MCF 10A (cell line): ENCODE results near the gene RASGEF1B. TPM values are rescaled to one million over a fixed set of nuclear protein-coding genes. Genes with fewer than 3 reads are reported as not detected.

ENCODE experiments used
- BruUV-seq: library from RNA; stranded (reverse); fragments of 400-500 nt; replicated peaks from 2 replicates; lab custom pipeline; 2021; lab: Mats Ljungman, UMichigan
- CTCF ChIA-PET: fragments of 300-600 bp; sonication (Branson Sonifier 250); formaldehyde crosslinking; extraction: SDS; loops from one replicate; lab custom pipeline; 2021; ENCODE audit warnings: antibody characterized with exemption, inconsistent platforms; lab: Yijun Ruan, JAX
- POLR2A ChIA-PET: fragments of 300-600, 350-650 bp; sonication (Branson Sonifier 250); formaldehyde crosslinking; extraction: SDS; loops from one replicate; lab custom pipeline; 2020; ENCODE audit warnings: antibody characterized with exemption, inconsistent platforms; lab: Yijun Ruan, JAX
- DNase-seq: peaks from one replicate; pipeline ENCODE4 v3.0.0-alpha.2; 2018; ENCODE audit not compliant: unreplicated experiment
- H3K27ac Mint-ChIP-seq: one replicate; pipeline ENCODE4 v1.8.0; 2022; ENCODE audit warnings: mild to moderate bottlenecking, low read depth, mixed read lengths; ENCODE audit not compliant: unreplicated experiment
- H3K27me3 Mint-ChIP-seq: one replicate; pipeline ENCODE4 v1.8.0; 2022; ENCODE audit warnings: mixed read lengths; ENCODE audit not compliant: insufficient read depth, unreplicated experiment
- H3K36me3 Mint-ChIP-seq: one replicate; pipeline ENCODE4 v1.8.0; 2022; ENCODE audit warnings: mild to moderate bottlenecking, moderate library complexity, mixed read lengths; ENCODE audit not compliant: insufficient read depth, unreplicated experiment
- H3K4me1 Mint-ChIP-seq: one replicate; pipeline ENCODE4 v1.8.0; 2022; ENCODE audit warnings: mixed read lengths; ENCODE audit not compliant: insufficient read depth, unreplicated experiment
- H3K4me3 Mint-ChIP-seq: one replicate; pipeline ENCODE4 v1.8.0; 2022; ENCODE audit warnings: mild to moderate bottlenecking, moderate library complexity, mixed read lengths; ENCODE audit not compliant: unreplicated experiment
- H3K9me3 Mint-ChIP-seq: one replicate; pipeline ENCODE4 v1.8.0; 2022; ENCODE audit warnings: mixed read lengths; ENCODE audit not compliant: unreplicated experiment
- CTCF ChIP-seq: fragments of 200-600 bp; IDR thresholded peaks from one replicate; pipeline ENCODE4 v1.8.0; 2022; ENCODE audit warnings: antibody characterized with exemption, mild to moderate bottlenecking; ENCODE audit not compliant: unreplicated experiment
- intact Hi-C: fragments of 100-400 bp; cut with micrococcal nuclease; formaldehyde crosslinking; loops from 2 replicates; pipeline ENCODE4 v1.14.1; 2022
- total RNA-seq: library from RNA; stranded (reverse); gene quantifications from 2 replicates; pipeline ENCODE4 v1.2.3, GENCODE V29; 2022

Gene RASGEF1B
- total RNA-seq, 1 experiment from 2014 or later = 5.4 TPM

- CTCF ChIA-PET = interaction anchor here (0.6 kb wide), 1 partner anchor 12 kb away, joined by 3 read pairs; no protein-coding TSS in a partner anchor
- H3K27ac Mint-ChIP-seq = no peak overlapping the region
- no peak for TF ChIP-seq CTCF
- POLR2A ChIA-PET = no interaction called here
- H3K9me3 Mint-ChIP-seq = no peaks in the 10 kb centered on the region
- intact Hi-C loops = no loop called here
- BruUV-seq = no TSS peak
- no peak for DNase-seq
- no peak overlapping the region for H3K4me3 Mint-ChIP-seq
- H3K4me1 Mint-ChIP-seq = no peaks in the 10 kb centered on the region
- H3K27me3 Mint-ChIP-seq = no peaks in the 10 kb centered on the region
- peaks cover 6% of the 10 kb centered on the region for H3K36me3 Mint-ChIP-seq
These were observed 26.9 kb upstream of the RASGEF1B start for GRCh38 chr4:81498551-81499099.

- BruUV-seq = no TSS peak
- no peak for TF ChIP-seq CTCF
- no peaks in the 10 kb centered on the region for H3K9me3 Mint-ChIP-seq
- CTCF ChIA-PET = interaction anchor here (0.6 kb wide), 1 partner anchor 13 kb away, joined by 3 read pairs; no protein-coding TSS in a partner anchor
- DNase-seq = no peak
- no peak overlapping the region for H3K27ac Mint-ChIP-seq
- no peaks in the 10 kb centered on the region for H3K27me3 Mint-ChIP-seq
- peaks cover 6% of the 10 kb centered on the region for H3K36me3 Mint-ChIP-seq
- no peaks in the 10 kb centered on the region for H3K4me1 Mint-ChIP-seq
- intact Hi-C loops = no loop called here
- H3K4me3 Mint-ChIP-seq = no peak overlapping the region
- POLR2A ChIA-PET = interaction anchor here (0.9 kb wide), 1 partner anchor 16 kb away, joined by 3 read pairs; no protein-coding TSS in a partner anchor
These were observed 26.3 kb upstream of the RASGEF1B start for GRCh38 chr4:81498046-81498445.

GRCh38 chr4:81495345-81495744 lies 23.6 kb upstream of the RASGEF1B start:
- no peak overlapping the region for H3K27ac Mint-ChIP-seq
- POLR2A ChIA-PET = no interaction called here
- no peaks in the 10 kb centered on the region for H3K9me3 Mint-ChIP-seq
- no peak for DNase-seq
- no TSS peak for BruUV-seq
- intact Hi-C loops = no loop called here
- no peaks in the 10 kb centered on the region for H3K27me3 Mint-ChIP-seq
- H3K4me1 Mint-ChIP-seq = no peaks in the 10 kb centered on the region
- no peak overlapping the region for H3K4me3 Mint-ChIP-seq
- no peak for TF ChIP-seq CTCF
- no peaks in the 10 kb centered on the region for H3K36me3 Mint-ChIP-seq
- CTCF ChIA-PET = no interaction called here

GRCh38 chr4:81494031-81494431 lies 22.3 kb upstream of the RASGEF1B start:
- Mint-ChIP-seq H3K36me3 (no peaks in the 10 kb centered on the region), H3K4me1 (no peaks in the 10 kb centered on the region), H3K27me3 (no peaks in the 10 kb centered on the region), H3K4me3 (no peak overlapping the region), H3K9me3 (no peaks in the 10 kb centered on the region), H3K27ac (no peak overlapping the region)
- DNase-seq = no peak
- TF ChIP-seq CTCF = no peak
- CTCF ChIA-PET = no interaction called here
- POLR2A ChIA-PET = no interaction called here
- intact Hi-C loops = no loop called here
- BruUV-seq = no TSS peak
